Ishikawa (cell line): ENCODE data around the gene MYADM.

Experiments
- CEBPB ChIP-seq: IDR thresholded peaks from 2 replicates; pipeline ENCODE4 v1.6.1; 2012
- CREB1 ChIP-seq: IDR thresholded peaks from 2 replicates; pipeline ENCODE4 v1.6.1; 2012; ENCODE audit warnings: low read depth
- EGR1 ChIP-seq: IDR thresholded peaks from 2 replicates; pipeline ENCODE4 v1.6.1; 2012
- EP300 ChIP-seq: IDR thresholded peaks from 2 replicates; pipeline ENCODE4 v1.6.1; 2012; ENCODE audit warnings: borderline replicate concordance
- FOXM1 ChIP-seq: IDR thresholded peaks from 2 replicates; pipeline ENCODE4 v1.6.1; 2012; ENCODE audit warnings: low read depth, borderline replicate concordance
- MAX ChIP-seq: IDR thresholded peaks from 2 replicates; pipeline ENCODE4 v1.6.1; 2012
- NFIC ChIP-seq: IDR thresholded peaks from 2 replicates; pipeline ENCODE4 v1.6.1; 2012
- RAD21 ChIP-seq: IDR thresholded peaks from 2 replicates; pipeline ENCODE4 v1.6.1; 2012; ENCODE audit warnings: low read depth
- REST ChIP-seq: IDR thresholded peaks from 2 replicates; pipeline ENCODE4 v1.6.1; 2012; ENCODE audit warnings: low read depth, mild to moderate bottlenecking
- TAF1 ChIP-seq: IDR thresholded peaks from 2 replicates; pipeline ENCODE4 v1.6.1; 2012; ENCODE audit warnings: low read depth, mild to moderate bottlenecking
- TCF12 ChIP-seq: IDR thresholded peaks from 2 replicates; pipeline ENCODE4 v1.6.1; 2012; ENCODE audit warnings: low read depth
- TEAD4 ChIP-seq: IDR thresholded peaks from 2 replicates; pipeline ENCODE4 v1.6.1; 2012
- YY1 ChIP-seq: IDR thresholded peaks from 2 replicates; pipeline ENCODE4 v1.6.1; 2012; ENCODE audit warnings: low read depth
- ZBTB7A ChIP-seq: IDR thresholded peaks from 2 replicates; pipeline ENCODE4 v1.6.1; 2012; ENCODE audit warnings: low read depth
- TF ChIP-seq, protein P1 (sequence below): IDR thresholded peaks from 2 replicates; pipeline ENCODE4 v1.6.1; 2012

Gene MYADM

DNA sequence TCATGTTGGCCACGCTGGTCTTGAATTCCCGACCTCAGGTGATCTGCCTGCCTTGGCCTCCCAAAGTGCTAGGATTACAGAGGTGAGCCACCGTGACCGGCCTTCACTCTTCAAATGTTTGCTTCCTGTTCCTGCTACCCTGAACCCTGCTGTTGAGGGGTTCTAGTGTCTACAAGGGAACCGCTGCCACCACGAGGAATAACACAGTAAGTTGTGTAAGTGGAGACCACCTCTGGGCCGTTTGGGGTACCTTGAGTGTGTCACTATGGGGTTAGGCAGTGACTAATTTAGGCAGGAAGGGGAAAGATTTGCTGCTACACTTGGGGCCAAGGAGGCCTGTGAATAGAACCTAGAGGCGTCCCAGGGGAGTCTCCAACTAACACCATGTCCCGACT is 2.2 kb upstream of the MYADM start:
- no peak for TF ChIP-seq EP300
- TF ChIP-seq ZBTB7A, result no peak
- no peak for TF ChIP-seq NFIC
- TF ChIP-seq FOXM1, result no peak
- no peak for TF ChIP-seq CREB1
- TF ChIP-seq, protein P1, sequence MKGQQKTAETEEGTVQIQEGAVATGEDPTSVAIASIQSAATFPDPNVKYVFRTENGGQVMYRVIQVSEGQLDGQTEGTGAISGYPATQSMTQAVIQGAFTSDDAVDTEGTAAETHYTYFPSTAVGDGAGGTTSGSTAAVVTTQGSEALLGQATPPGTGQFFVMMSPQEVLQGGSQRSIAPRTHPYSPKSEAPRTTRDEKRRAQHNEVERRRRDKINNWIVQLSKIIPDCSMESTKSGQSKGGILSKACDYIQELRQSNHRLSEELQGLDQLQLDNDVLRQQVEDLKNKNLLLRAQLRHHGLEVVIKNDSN, result no peak
- TF ChIP-seq YY1, result no peak
- no peak for TF ChIP-seq RAD21
- TF ChIP-seq TEAD4, result no peak
- no peak for TF ChIP-seq REST
- no peak for TF ChIP-seq TCF12
- TF ChIP-seq TAF1, result no peak

DNA sequence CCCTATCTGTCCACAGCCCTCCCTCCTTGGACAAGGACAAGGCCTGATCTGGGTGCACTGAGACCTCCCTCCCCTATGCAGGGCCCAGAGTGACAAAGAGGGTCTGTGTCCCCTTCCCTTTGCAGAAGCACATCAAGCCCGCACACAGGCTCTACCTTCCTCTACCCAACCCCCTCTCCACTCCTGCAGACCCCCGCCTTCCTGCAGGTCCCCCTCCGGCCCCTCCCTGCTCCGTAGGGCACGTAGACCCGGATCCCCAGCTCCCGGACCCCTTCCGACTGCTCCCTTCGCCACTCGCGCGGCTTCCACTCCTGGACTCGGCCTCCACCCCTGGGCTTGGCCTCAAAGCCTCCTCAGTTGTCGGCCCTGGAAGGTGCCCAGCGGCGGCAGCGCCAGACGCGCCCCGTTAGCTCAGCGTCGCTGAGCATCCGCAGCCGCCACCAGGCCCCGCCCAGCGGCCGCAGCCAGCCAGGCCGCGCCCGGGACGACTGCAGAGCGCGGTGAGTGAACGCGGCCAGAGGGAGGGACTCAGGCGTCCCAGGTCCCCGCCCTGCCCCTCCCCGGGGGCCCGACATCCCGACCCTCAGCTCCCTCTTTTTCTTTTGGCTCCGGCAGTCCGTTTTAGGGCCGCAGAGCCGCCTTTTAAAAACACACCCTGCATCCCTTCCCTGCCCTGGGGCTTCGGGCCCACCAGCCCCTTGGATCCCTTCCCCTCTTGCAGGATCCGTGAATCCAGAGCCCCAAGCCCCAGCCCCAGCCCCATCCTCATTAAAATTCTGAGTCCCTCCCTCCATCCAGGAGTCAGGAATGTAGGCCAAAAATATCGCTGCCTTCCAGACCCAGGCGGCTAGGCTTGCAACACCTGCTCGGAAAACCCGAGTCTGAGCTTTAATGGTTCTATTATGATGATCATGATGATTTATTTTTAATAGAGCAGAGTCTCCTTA is 1.5 kb upstream of the MYADM start:
- TF ChIP-seq ZBTB7A (no peak), MAX (no peak), EP300 (no peak), NFIC (no peak), CREB1 (no peak), TCF12 (no peak), YY1 (no peak), FOXM1 (no peak), TAF1 (no peak), RAD21 (no peak), CEBPB (no peak), REST (no peak)
- TF ChIP-seq, protein P1, result no peak

- TF ChIP-seq ZBTB7A (no peak), NFIC (no peak), EGR1 (no peak), REST (no peak), EP300 (no peak)
- TF ChIP-seq, protein P1, result no peak
These were observed 838 bp upstream of the MYADM start for GRCh38 chr19:53866865-53867224.
